Limb (tissue), 2 donors: ENCODE results near the gene TRPC4.

Experiments used
- DNase-seq, 2 donors: peaks; one replicate each; pipeline ENCODE4 v3.0.0-alpha.2; 2016; ENCODE audit errors: extremely low spot score in 2 of 2

TRPC4 gene

GRCh38 chr13:37869756-37870488 lies at the start of gene TRPC4:
Gene TRPC4 (minus strand): TSS chr13:37869772. CDS start chr13:37783333, 86,439 bp downstream.
- DNase-seq, result peak; percentile 38 to 78

GRCh38 chr13:37918751-37919150 lies 49.2 kb upstream of the TRPC4 start:
- no peak for DNase-seq

- DNase-seq, result no peak
Measured at GRCh38 chr13:37918116-37918714, 48.6 kb upstream of the TRPC4 start.

GRCh38 chr13:37914781-37915391 lies 45.3 kb upstream of the TRPC4 start:
- DNase-seq, result no peak

- DNase-seq, result no peak
Measured at GRCh38 chr13:37910790-37911189, 41.2 kb upstream of the TRPC4 start.

- no peak for DNase-seq
Measured at GRCh38 chr13:37906880-37907279, 37.3 kb upstream of the TRPC4 start.

GRCh38 chr13:37905736-37906135 lies 36.2 kb upstream of the TRPC4 start:
- no peak for DNase-seq

- DNase-seq, result no peak
Measured at GRCh38 chr13:37899753-37900152, 30.2 kb upstream of the TRPC4 start.

- DNase-seq, result no peak
Measured at GRCh38 chr13:37893321-37893720, 23.7 kb upstream of the TRPC4 start.

GRCh38 chr13:37889820-37890219 lies 20.2 kb upstream of the TRPC4 start:
- no peak for DNase-seq

GRCh38 chr13:37889102-37889501 lies 19.5 kb upstream of the TRPC4 start:
- no peak for DNase-seq

- no peak for DNase-seq
Measured at GRCh38 chr13:37886879-37887278, 17.3 kb upstream of the TRPC4 start.

- DNase-seq, result no peak
Measured at GRCh38 chr13:37884674-37885073, 15.1 kb upstream of the TRPC4 start.

GRCh38 chr13:37884026-37884425 lies 14.5 kb upstream of the TRPC4 start:
- DNase-seq, result no peak

GRCh38 chr13:37878921-37879320 lies 9.3 kb upstream of the TRPC4 start:
- DNase-seq, result no peak

- no peak for DNase-seq
Measured at GRCh38 chr13:37878496-37878895, 8.9 kb upstream of the TRPC4 start.

GRCh38 chr13:37870895-37871550 lies 1.5 kb upstream of the TRPC4 start:
- no peak for DNase-seq

- DNase-seq, result no peak
Measured at GRCh38 chr13:37870489-37870845, 895 bp upstream of the TRPC4 start.

- DNase-seq, result no peak
Measured at GRCh38 chr13:37869506-37869755, 141 bp downstream of the TRPC4 start.

GRCh38 chr13:37868691-37869505 lies 674 bp downstream of the TRPC4 start:
- peak; percentile 13 to 31 for DNase-seq

GRCh38 chr13:37863708-37864107 lies 5.9 kb downstream of the TRPC4 start:
- no peak for DNase-seq

GRCh38 chr13:37835392-37835791 lies 34.2 kb downstream of the TRPC4 start:
- DNase-seq, result no peak
